KMS-11 (cell line): Measurements from ENCODE around the gene RASL12.

Source experiments
- H2AFZ ChIP-seq: fragments of 200-600 bp; sonication (generic); 2 replicates; pipeline ENCODE4 v1.6.1; 2016; ENCODE audit warnings: antibody characterized with exemption, mixed run types, low read depth
- H3K27ac ChIP-seq: fragments of 200-600 bp; sonication (generic); 2 replicates; pipeline ENCODE4 v1.6.1; 2016; ENCODE audit warnings: mild to moderate bottlenecking, mixed run types
- H3K27me3 ChIP-seq: fragments of 200-600 bp; sonication (generic); 2 replicates; pipeline ENCODE4 v1.6.1; 2017; ENCODE audit warnings: mild to moderate bottlenecking, low read depth, mixed run types, moderate library complexity; ENCODE audit not compliant: insufficient read depth
- H3K36me3 ChIP-seq: fragments of 200-600 bp; sonication (generic); 2 replicates; pipeline ENCODE4 v1.6.1; 2017; ENCODE audit warnings: mild to moderate bottlenecking, mixed run types; ENCODE audit not compliant: insufficient read depth
- H3K4me1 ChIP-seq: fragments of 200-600 bp; sonication (generic); 2 replicates; pipeline ENCODE4 v1.6.1; 2016; ENCODE audit warnings: mild to moderate bottlenecking, low read depth, mixed run types; ENCODE audit not compliant: poor library complexity, severe bottlenecking
- H3K4me2 ChIP-seq: fragments of 200-600 bp; sonication (generic); 2 replicates; pipeline ENCODE4 v1.7.0; 2016; ENCODE audit warnings: mild to moderate bottlenecking, mixed run types
- H3K4me3 ChIP-seq: fragments of 200-600 bp; sonication (generic); IDR thresholded peaks from 2 replicates; pipeline ENCODE4 v1.6.1; 2017; ENCODE audit warnings: low read depth, low read length, mixed read lengths; ENCODE audit not compliant: insufficient read depth
- H3K79me2 ChIP-seq: fragments of 200-600 bp; sonication (generic); 2 replicates; pipeline ENCODE4 v1.6.1; 2016; ENCODE audit warnings: low read depth, mixed run types; ENCODE audit not compliant: insufficient read depth
- H3K9ac ChIP-seq: fragments of 200-600 bp; sonication (generic); 2 replicates; pipeline ENCODE4 v1.6.1; 2016; ENCODE audit warnings: mild to moderate bottlenecking, mixed run types
- H4K20me1 ChIP-seq: fragments of 200-600 bp; sonication (generic); 2 replicates; pipeline ENCODE4 v1.6.1; 2016; ENCODE audit warnings: mild to moderate bottlenecking, mixed run types; ENCODE audit not compliant: insufficient read depth
- CTCF ChIP-seq: fragments of 200-600 bp; sonication (generic); conservative IDR thresholded peaks from 2 replicates; pipeline ENCODE4 v1.6.1; 2017; ENCODE audit warnings: low read depth, mild to moderate bottlenecking, antibody characterized with exemption, low read length, moderate library complexity, mixed read lengths

RASL12 gene

GRCh38 chr15:65038836-65039235 lies 29.0 kb downstream of the RASL12 start:
- no peak overlapping the region for H3K9ac ChIP-seq
- H2AFZ ChIP-seq = no peak overlapping the region
- H3K79me2 ChIP-seq = no peaks in the 10 kb centered on the region
- H3K27me3 ChIP-seq = no peaks in the 10 kb centered on the region
- no peak overlapping the region for H3K4me3 ChIP-seq
- H3K27ac ChIP-seq = no peak overlapping the region
- no peaks in the 10 kb centered on the region for H3K36me3 ChIP-seq
- H4K20me1 ChIP-seq = no peaks in the 10 kb centered on the region
- H3K4me2 ChIP-seq = no peak overlapping the region
- H3K4me1 ChIP-seq = no peaks in the 10 kb centered on the region
- TF ChIP-seq CTCF = no peak

DNA sequence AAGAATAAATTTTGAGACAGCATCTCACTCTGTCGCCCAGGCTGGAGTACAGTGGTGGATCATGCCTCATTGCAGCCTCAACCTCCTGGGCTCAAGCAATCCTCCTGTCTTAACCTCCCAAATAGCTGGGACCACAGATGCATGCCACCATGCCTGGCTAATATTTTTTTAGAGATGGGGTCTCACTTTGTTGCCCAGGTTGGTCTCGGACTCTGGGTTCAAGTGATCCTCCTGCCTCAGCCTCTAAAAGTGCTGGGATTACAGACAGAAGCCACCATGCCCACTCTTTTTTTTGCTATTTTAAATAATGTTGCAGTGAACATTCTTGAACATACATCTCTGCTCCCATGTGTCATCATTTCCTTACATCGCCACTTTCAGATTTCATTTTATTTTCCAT lies 29.4 kb downstream of the RASL12 start:
- Histone ChIP-seq H3K27ac (no peak overlapping the region), H3K27me3 (no peaks in the 10 kb centered on the region), H4K20me1 (no peaks in the 10 kb centered on the region), H3K9ac (no peak overlapping the region), H3K4me1 (no peaks in the 10 kb centered on the region), H3K4me3 (no peak overlapping the region), H3K79me2 (no peaks in the 10 kb centered on the region), H3K4me2 (no peak overlapping the region), H3K36me3 (no peaks in the 10 kb centered on the region), H2AFZ (no peak overlapping the region)
- no peak for TF ChIP-seq CTCF

DNA sequence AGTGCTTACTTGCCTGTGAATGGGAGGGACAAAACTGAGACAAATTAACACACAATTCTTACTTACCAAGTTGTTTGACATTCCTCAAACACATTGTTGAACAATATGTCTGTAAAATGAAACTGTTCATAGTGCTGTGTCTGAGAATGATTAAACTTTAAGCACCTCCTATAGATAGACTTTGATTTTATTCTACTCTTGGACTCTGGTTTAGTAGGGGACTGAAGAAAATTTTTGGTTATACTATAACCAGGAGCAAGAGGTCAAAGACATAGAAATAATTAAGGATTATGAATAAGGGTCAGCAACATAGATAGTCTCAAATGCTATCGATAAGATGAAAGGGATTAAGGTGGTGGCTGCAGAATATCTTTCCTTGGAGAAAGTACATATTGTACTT lies 30.5 kb downstream of the RASL12 start:
- no peak overlapping the region for H3K4me3 ChIP-seq
- no peak overlapping the region for H3K27ac ChIP-seq
- H3K79me2 ChIP-seq = no peaks in the 10 kb centered on the region
- H3K27me3 ChIP-seq = no peaks in the 10 kb centered on the region
- no peak overlapping the region for H3K9ac ChIP-seq
- no peaks in the 10 kb centered on the region for H4K20me1 ChIP-seq
- H3K36me3 ChIP-seq = no peaks in the 10 kb centered on the region
- H2AFZ ChIP-seq = no peak overlapping the region
- H3K4me1 ChIP-seq = no peaks in the 10 kb centered on the region
- H3K4me2 ChIP-seq = no peak overlapping the region
- TF ChIP-seq CTCF = no peak

DNA sequence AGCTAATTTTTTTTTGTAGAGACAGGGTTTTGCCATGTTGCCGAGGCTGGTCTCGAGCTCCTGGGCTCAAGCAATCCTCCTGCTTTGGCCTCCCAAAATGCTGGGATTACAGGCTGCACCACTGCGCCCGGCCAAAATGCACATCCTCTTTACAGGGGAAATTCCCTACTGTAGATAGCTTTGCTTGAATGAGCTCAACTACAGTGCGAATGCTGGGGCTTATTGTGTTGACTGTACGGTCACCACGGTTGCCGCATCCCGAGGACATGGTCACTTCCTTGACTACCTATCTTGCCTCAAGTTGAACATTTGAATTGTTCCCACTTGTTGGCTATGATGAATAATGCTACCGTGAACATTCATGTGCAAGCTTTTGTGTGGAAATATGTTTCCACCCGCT lies 33.1 kb downstream of the RASL12 start:
- no peaks in the 10 kb centered on the region for H3K79me2 ChIP-seq
- no peak overlapping the region for H3K4me2 ChIP-seq
- H3K36me3 ChIP-seq = no peaks in the 10 kb centered on the region
- no peak overlapping the region for H3K4me3 ChIP-seq
- H3K27me3 ChIP-seq = no peaks in the 10 kb centered on the region
- no peaks in the 10 kb centered on the region for H4K20me1 ChIP-seq
- no peak overlapping the region for H3K27ac ChIP-seq
- H3K9ac ChIP-seq = no peak overlapping the region
- no peak overlapping the region for H2AFZ ChIP-seq
- no peak for TF ChIP-seq CTCF
- H3K4me1 ChIP-seq = no peaks in the 10 kb centered on the region
